K562 (cell line): ENCODE data around the gene ZNF280D. TPM values are rescaled to one million over a fixed set of nuclear protein-coding genes. Genes with fewer than 3 reads are reported as not detected.
A peak's percentile ranks its signal among the peaks of the same experiment; 100 is the strongest.

ENCODE experiments used
- CSDE1 ChIP-seq, 2 experiments: fragments of 450-650 bp; IDR thresholded peaks; 2 replicates each; pipeline ENCODE4 v1.6.1; 2016; ENCODE audit warnings: mild to moderate bottlenecking in 1 of 2
- GABPA ChIP-seq: fragments of 200-800 bp; sonication (Bioruptor generic); conservative IDR thresholded peaks from 2 replicates; pipeline ENCODE4 v1.6.1; 2016; ENCODE audit warnings: low read depth, missing genetic modification characterization, missing compliant biosample characterization
- GATAD2B ChIP-seq: fragments of 450-650 bp; IDR thresholded peaks from 2 replicates; pipeline ENCODE4 v1.6.1; 2017; ENCODE audit warnings: mild to moderate bottlenecking, borderline replicate concordance
- HBP1 ChIP-seq: fragments of 450-650 bp; formaldehyde crosslinking; IDR thresholded peaks from 2 replicates; pipeline ENCODE4 v1.4.0; 2022; ENCODE audit warnings: missing genetic modification characterization
- HLTF ChIP-seq: fragments of 450-650 bp; IDR thresholded peaks from 2 replicates; pipeline ENCODE4 v1.6.1; 2016
- IRF2 ChIP-seq: sonication (generic); formaldehyde crosslinking; IDR thresholded peaks from 2 replicates; pipeline ENCODE4 v1.8.1; 2022; ENCODE audit warnings: mild to moderate bottlenecking, missing genetic modification reagents
- KAT8 ChIP-seq: fragments of 450-650 bp; IDR thresholded peaks from 2 replicates; pipeline ENCODE4 v1.6.1; 2016; ENCODE audit warnings: low read depth, mild to moderate bottlenecking
- LEF1 ChIP-seq: fragments of 450-650 bp; IDR thresholded peaks from 2 replicates; pipeline ENCODE4 v1.6.1; 2016; ENCODE audit warnings: mild to moderate bottlenecking
- MBD2 ChIP-seq: sonication (generic); IDR thresholded peaks from 2 replicates; pipeline ENCODE4 v1.6.1; 2016; ENCODE audit warnings: low read depth, borderline replicate concordance
- MGA ChIP-seq: fragments of 450-650 bp; IDR thresholded peaks from 2 replicates; pipeline ENCODE4 v1.6.1; 2016; ENCODE audit warnings: mild to moderate bottlenecking, moderate library complexity
- MTA3 ChIP-seq: fragments of 450-650 bp; formaldehyde crosslinking; IDR thresholded peaks from 2 replicates; pipeline ENCODE4 v1.6.1; 2017; ENCODE audit warnings: mild to moderate bottlenecking, borderline replicate concordance
- NCOA1 ChIP-seq: fragments of 450-650 bp; IDR thresholded peaks from 2 replicates; pipeline ENCODE4 v1.6.1; 2016; ENCODE audit warnings: low read depth
- RAD21 ChIP-seq, 2 experiments: fragments of 250-450 bp in 1 of 2; fragments of 450-650 bp in 1 of 2; sonication (Bioruptor Pico) in 1 of 2; formaldehyde crosslinking in 1 of 2; IDR thresholded peaks in 1 of 2; conservative IDR thresholded peaks in 1 of 2; 2 replicates each; pipeline versions ENCODE4 v1.4.0 to v1.8.0; 2020 to 2022; ENCODE audit warnings: mild to moderate bottlenecking in 2 of 2, moderate library complexity in 1 of 2
- RBM14 ChIP-seq: fragments of 200-400 bp; formaldehyde crosslinking; IDR thresholded peaks from 2 replicates; pipeline ENCODE4 v1.6.1; 2018; ENCODE audit warnings: low read depth, mild to moderate bottlenecking, low read length, moderate library complexity, borderline replicate concordance; ENCODE audit not compliant: insufficient read depth
- SMARCA4 ChIP-seq: fragments of 450-650 bp; IDR thresholded peaks from 2 replicates; pipeline ENCODE4 v1.6.1; 2016
- ZNF140 ChIP-seq: fragments of 250-450 bp; sonication (Bioruptor Pico); IDR thresholded peaks from 2 replicates; pipeline ENCODE4 v1.8.0; 2021; ENCODE audit warnings: moderate library complexity, mild to moderate bottlenecking, inconsistent platforms
- ZNF23 ChIP-seq: fragments of 250-450 bp; sonication (Bioruptor Pico); IDR thresholded peaks from 2 replicates; pipeline ENCODE4 v1.4.0; 2020; ENCODE audit warnings: mild to moderate bottlenecking
- ZNF699 ChIP-seq: fragments of 250-450 bp; sonication (Bioruptor Pico); IDR thresholded peaks from 2 replicates; pipeline ENCODE4 v1.8.0; 2021; ENCODE audit warnings: mild to moderate bottlenecking, moderate library complexity; ENCODE audit not compliant: insufficient replicate concordance
- ZNF79 ChIP-seq: fragments of 250-450 bp; sonication (Bioruptor Pico); IDR thresholded peaks from 2 replicates; pipeline ENCODE4 v1.4.0; 2020; ENCODE audit warnings: low read depth, mild to moderate bottlenecking, moderate library complexity
- polyA plus RNA-seq, 8 experiments: library from polyadenylated mRNA; depleted of rRNA in 4 of 8; stranded (reverse) in 5 of 8; unstranded in 3 of 8; fragments of >200 nt; fragmentation: Nextera tagmentation in 2 of 8; fragmentation: Illumina TruSeq in 1 of 8; extraction: Ambion mirVana in 2 of 8; extraction: Trizol in 1 of 8; gene quantifications; 2 replicates each; pipeline versions ENCODE4 v1.2.1 to v1.2.3, GENCODE V29; 2011 to 2014; ENCODE audit warnings: inconsistent platforms in 1 of 8, missing spikeins in 1 of 8
- total RNA-seq, 7 experiments: library from RNA; depleted of rRNA in 6 of 7; stranded (reverse); fragments of >200 nt in 6 of 7; fragmentation: Illumina TruSeq in 2 of 7; extraction: Trizol in 2 of 7; gene quantifications; 2 replicates each; pipeline versions ENCODE4 v1.2.1 to v1.2.3, GENCODE V29; 2011 to 2021; ENCODE audit warnings: low replicate concordance in 1 of 7

Gene ZNF280D
- total and polyA plus RNA-seq, 9 of the 15 experiments (the other 6 are each of a cell fraction or from before 2014, with no cell fraction given), result 8.3 to 21.8 (median 18.4) TPM

DNA sequence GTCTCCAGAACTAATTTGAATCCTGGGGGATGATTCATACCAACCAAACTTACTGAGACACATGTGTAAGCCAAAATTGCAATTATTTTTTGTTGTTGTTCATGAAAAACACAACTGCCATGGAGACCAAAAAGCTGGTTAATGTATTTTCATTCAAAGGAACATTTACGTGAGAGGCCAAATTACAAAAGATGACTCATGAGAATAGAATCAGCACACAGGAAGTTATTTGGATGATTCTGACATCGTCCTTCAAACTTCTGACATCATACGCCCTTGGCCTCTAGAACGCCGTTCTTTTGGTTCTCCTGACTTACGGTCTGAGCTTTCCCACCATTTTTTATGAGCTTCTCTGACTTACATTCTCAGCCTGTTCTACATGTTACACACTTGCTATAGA lies 3.0 kb upstream of the ZNF280D start (continued):
- TF ChIP-seq MGA (peak; percentile 25; the same call in 1 of the 2 replicates), NCOA1 (peak; percentile 68), ZNF140 (CRISPR knock-in tag) (no peak), SMARCA4 (0 out of 2 replicates have a peak, but pooled peaks have one; percentile 14), GATAD2B (no peak), RBM14 (no peak), MTA3 (0 out of 2 replicates have a peak, but pooled peaks have one; percentile 41), ZNF79 (no peak), RAD21 (CRISPR knock-in tag; conservative IDR thresholded peaks at IDR 0.05 in 1 of 2, IDR thresholded peaks at IDR 0.05 in 1 of 2) (no peak), ZNF23 (CRISPR knock-in tag) (no peak), KAT8 (no peak), IRF2 (CRISPR knock-in tag) (no peak), LEF1 (no peak), MBD2 (no peak), GABPA (tag) (peak; percentile 74), ZNF699 (CRISPR knock-in tag) (no peak), HBP1 (CRISPR knock-in tag) (no peak), CSDE1 (IDR thresholded peaks at IDR 0.05) (no peak), HLTF (no peak)
